Memory B cell (primary cell): Measurements from ENCODE around the gene AMACR.

Source experiments
- ATAC-seq: fragments of 150-1000 bp; cut with Tn5 transposase; 2 replicates; pipeline ENCODE4 v1.10.0; 2021; ENCODE audit warnings: low read depth, mild to moderate bottlenecking, moderate library complexity
- DNase-seq, 2 donors: peaks; one replicate each; pipeline ENCODE4 v3.0.0; 2022; ENCODE audit warnings: low spot score in 2 of 2
- H3K27ac Mint-ChIP-seq: one replicate; pipeline ENCODE4 v1.8.0; 2022; ENCODE audit warnings: mild to moderate bottlenecking, moderate library complexity, mixed read lengths
- H3K27me3 Mint-ChIP-seq: one replicate; pipeline ENCODE4 v1.8.0; 2022; ENCODE audit warnings: mixed read lengths
- H3K36me3 Mint-ChIP-seq: one replicate; pipeline ENCODE4 v1.8.0; 2022; ENCODE audit warnings: mild to moderate bottlenecking, mixed read lengths
- H3K4me1 Mint-ChIP-seq: one replicate; pipeline ENCODE4 v1.8.0; 2022; ENCODE audit warnings: mixed read lengths
- H3K4me3 Mint-ChIP-seq: one replicate; pipeline ENCODE4 v1.8.0; 2022; ENCODE audit warnings: mild to moderate bottlenecking, moderate library complexity, mixed read lengths
- H3K9me3 Mint-ChIP-seq: one replicate; pipeline ENCODE4 v1.8.0; 2022; ENCODE audit warnings: mixed read lengths

AMACR gene

GRCh38 chr5:34007621-34008600 is at the start of gene AMACR:
TSS of gene AMACR (minus strand) at chr5:34008050. CDS start at chr5:34008019, 31 bp downstream.
- peak; percentile 73 to 77 for DNase-seq
- Mint-ChIP-seq H3K36me3 (peaks cover 12% of the 10 kb centered on the region), H3K9me3 (no peaks in the 10 kb centered on the region), H3K27ac (peak within 1 kb of the TSS; percentile 84), H3K4me1 (peaks cover 4% of the 10 kb centered on the region), H3K4me3 (peak within 1 kb of the TSS; percentile 96), H3K27me3 (no peaks in the 10 kb centered on the region)
- peak; percentile 84 for ATAC-seq

DNA sequence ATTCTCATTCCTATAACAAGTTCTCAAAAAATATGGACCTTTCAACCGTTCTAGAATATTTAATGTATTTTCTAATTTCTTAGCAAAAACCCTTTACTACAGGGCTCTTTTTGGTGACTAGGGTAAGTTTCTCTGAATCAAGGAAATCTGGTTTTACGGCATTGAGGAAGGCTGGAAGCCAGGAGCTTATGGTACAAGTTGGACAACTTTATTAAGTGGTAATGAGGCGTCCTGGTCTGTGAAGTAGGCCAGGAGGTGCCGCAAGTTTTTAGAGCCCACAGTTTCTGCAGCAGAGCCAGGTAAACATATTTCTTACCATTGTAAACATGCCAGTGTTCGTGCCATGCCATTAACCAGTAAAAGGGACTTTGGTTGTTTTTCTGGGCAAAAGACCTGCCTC is 49.7 kb upstream of the AMACR start:
- DNase-seq (no peak), ATAC-seq (no peak)
- no peak overlapping the region for H3K4me3 Mint-ChIP-seq

GRCh38 chr5:34057118-34057517 is 49.3 kb upstream of the AMACR start:
- DNase-seq (no peak), ATAC-seq (no peak)
- H3K27me3 Mint-ChIP-seq, result no peaks in the 10 kb centered on the region
- H3K4me1 Mint-ChIP-seq, result no peaks in the 10 kb centered on the region
- H3K9me3 Mint-ChIP-seq, result peaks cover 3% of the 10 kb centered on the region
- H3K4me3 Mint-ChIP-seq, result no peak overlapping the region
- H3K36me3 Mint-ChIP-seq, result peaks cover 26% of the 10 kb centered on the region
- no peak overlapping the region for H3K27ac Mint-ChIP-seq

More for the DNA sequence above, 49.7 kb upstream of the AMACR start:
- no peaks in the 10 kb centered on the region for H3K27me3 Mint-ChIP-seq
- H3K36me3 Mint-ChIP-seq, result peaks cover 30% of the 10 kb centered on the region
- no peak overlapping the region for H3K27ac Mint-ChIP-seq
- H3K9me3 Mint-ChIP-seq, result peaks cover 3% of the 10 kb centered on the region
- H3K4me1 Mint-ChIP-seq, result no peaks in the 10 kb centered on the region

DNA sequence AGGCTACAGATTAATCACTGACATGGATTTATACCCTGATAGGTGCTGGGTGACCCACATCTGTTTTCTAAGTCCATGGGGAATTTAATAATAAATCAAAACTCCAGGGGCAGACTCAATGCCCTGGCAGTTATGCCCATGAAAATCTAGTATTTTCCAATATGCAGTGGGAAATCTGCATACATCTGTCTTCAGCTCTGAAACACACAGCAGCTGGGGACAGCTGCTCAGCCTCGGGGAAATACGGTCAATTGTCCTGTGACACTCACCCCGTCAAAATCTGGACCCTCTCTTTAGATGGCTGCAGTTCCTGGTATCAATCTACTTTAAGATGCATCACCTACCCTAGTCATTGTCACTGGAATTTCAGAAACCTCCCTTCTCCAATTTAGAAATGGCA is 47.8 kb upstream of the AMACR start:
- Mint-ChIP-seq H3K36me3 (peaks cover 25% of the 10 kb centered on the region), H3K27ac (no peak overlapping the region), H3K27me3 (no peaks in the 10 kb centered on the region), H3K4me3 (no peak overlapping the region), H3K4me1 (no peaks in the 10 kb centered on the region), H3K9me3 (no peaks in the 10 kb centered on the region)
- DNase-seq (no peak), ATAC-seq (no peak)

- ATAC-seq, result no peak
- Mint-ChIP-seq H3K4me3 (no peak overlapping the region), H3K27ac (no peak overlapping the region), H3K27me3 (no peaks in the 10 kb centered on the region), H3K4me1 (no peaks in the 10 kb centered on the region), H3K9me3 (no peaks in the 10 kb centered on the region), H3K36me3 (peaks cover 28% of the 10 kb centered on the region)
- no peak for DNase-seq
These were observed 46.5 kb upstream of the AMACR start for GRCh38 chr5:34054400-34054729.

DNA sequence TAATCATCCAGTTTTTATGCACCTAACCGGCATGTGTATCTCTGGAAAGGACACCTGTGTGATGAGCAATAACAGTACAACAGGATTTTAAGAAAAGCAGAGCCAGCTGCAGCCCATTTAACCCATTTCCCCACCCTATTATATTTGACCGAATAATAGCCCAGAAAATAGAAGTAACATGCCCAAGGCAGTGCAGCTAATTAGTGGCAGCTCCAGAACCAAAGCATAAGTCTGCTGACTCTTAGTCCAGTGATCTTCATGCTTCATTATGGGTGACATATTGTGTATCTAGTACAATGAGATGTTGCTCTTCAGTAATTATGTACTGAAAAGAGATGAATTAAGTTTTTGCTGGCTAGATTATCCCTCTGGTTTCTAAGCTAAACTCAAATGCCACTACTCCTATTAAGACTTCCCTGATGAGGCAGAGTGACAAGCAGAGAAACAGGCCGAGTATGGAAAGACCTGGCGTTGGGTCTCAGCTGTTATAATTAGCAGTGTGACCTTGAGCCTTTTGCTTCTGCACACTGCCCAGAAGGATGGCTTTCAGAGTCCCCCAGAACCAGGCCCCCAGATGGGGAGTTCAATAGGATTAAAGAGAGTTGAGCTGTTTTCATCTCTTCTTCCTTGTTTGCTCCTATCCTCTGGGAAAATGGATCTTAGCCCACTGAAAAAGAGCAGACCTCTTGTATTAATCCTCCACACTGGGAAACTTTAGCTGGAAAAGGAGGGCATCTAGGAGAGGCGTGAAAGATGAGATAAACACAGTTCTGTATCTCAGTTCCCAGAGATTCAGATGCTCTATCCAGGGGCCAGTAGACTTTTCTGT is 45.9 kb upstream of the AMACR start:
- Mint-ChIP-seq H3K27me3 (no peaks in the 10 kb centered on the region), H3K4me3 (no peak overlapping the region), H3K4me1 (no peaks in the 10 kb centered on the region), H3K27ac (no peak overlapping the region), H3K9me3 (no peaks in the 10 kb centered on the region), H3K36me3 (peaks cover 22% of the 10 kb centered on the region)
- DNase-seq, result no peak
- no peak for ATAC-seq

DNA sequence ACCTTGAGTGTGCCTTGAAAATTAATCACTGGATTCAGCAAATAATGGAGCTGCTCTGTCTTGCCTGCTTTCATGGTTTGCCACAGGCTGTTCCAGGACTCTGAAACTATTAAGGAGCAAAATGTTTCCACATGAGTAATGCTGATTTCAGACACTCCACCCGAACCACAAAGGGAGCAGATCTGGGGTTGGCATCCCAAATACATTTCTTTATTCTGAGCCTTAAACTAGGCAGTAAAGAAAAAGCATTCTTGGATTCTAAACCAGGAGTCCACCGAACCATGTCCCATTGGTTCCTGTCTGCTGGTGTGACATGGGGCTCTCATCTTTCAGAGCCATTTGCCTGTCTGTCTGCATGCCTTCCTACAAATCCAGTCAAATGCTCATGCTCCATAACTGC is 45.3 kb upstream of the AMACR start:
- ATAC-seq (no peak), DNase-seq (no peak)
- Mint-ChIP-seq H3K9me3 (no peaks in the 10 kb centered on the region), H3K27me3 (no peaks in the 10 kb centered on the region), H3K27ac (no peak overlapping the region), H3K36me3 (peaks cover 22% of the 10 kb centered on the region), H3K4me3 (no peak overlapping the region), H3K4me1 (peaks cover under 1% of the 10 kb centered on the region)

DNA sequence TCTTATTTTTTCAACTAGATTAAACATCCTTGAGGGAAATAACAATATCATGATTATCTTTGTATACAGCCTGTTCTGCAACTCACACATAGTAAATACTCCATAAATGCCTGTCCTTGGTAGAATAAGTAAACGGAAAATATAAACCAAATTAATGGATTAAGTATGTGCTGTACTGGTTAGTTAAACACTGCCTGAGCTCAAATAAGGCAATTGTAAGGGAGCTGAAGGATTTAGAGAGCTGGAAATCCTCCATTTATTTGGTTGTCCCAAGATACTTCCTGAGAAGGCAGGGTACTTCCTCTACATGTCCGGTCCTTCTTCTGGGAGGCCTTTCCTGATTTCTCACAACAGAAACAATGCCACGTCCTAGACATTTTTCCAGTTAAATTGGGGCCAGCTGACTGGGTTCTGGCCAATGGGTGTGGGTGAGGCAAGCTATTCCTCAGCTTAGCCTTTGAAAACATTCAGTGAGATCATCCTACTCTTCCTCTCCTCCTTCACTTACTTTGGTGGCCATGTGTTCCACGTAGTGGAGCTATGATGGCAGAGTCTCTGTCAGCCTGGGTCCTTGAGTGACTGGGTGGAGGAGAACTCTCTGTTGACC is 43.6 kb upstream of the AMACR start:
- DNase-seq (no peak), ATAC-seq (no peak)
- Mint-ChIP-seq H3K27me3 (no peaks in the 10 kb centered on the region), H3K36me3 (peaks cover 23% of the 10 kb centered on the region), H3K4me3 (no peak overlapping the region), H3K9me3 (no peaks in the 10 kb centered on the region), H3K27ac (no peak overlapping the region), H3K4me1 (peaks cover 2% of the 10 kb centered on the region)

DNA sequence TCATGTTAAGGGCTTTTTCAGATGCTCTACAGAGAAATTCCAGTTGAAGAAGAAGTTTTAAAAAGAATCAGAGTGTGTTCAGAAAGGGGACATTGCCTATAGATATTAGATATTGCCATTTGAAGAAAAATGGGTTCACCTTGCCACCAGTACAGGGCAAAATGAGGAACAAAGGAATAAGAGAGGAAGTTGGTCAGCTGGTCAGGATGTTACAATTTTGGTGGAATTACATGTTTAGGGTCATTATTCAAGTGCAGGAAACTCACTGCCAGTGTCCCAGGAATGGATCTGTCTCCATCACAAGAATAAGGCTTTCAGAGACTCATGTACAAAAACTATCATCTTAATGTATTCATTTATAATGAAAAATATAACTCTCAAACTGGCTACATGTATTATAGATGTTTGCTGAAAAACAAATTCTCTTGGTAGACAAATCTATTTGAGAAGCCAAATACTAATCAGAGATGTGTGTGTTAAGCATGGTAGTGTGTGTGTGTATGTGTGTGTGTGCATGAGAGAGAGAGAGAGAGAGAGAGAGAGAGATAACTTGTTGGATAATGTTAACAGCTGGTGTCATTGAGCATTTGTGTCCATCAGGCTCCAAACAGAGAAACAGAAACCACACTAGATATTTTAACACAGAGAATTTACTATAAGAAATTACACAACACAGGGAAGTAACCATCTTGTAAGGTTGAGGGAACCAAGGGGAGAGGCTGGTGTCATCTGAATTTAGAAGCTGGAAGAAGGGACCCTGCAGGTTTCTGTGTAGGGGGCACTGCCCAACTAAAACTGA is 40.1 kb upstream of the AMACR start:
- Mint-ChIP-seq H3K9me3 (no peaks in the 10 kb centered on the region), H3K27ac (no peak overlapping the region), H3K4me1 (peaks cover 4% of the 10 kb centered on the region), H3K36me3 (peaks cover 22% of the 10 kb centered on the region), H3K27me3 (no peaks in the 10 kb centered on the region), H3K4me3 (no peak overlapping the region)
- ATAC-seq (no peak), DNase-seq (no peak)

GRCh38 chr5:34047143-34047542 is 39.3 kb upstream of the AMACR start:
- ATAC-seq, result no peak
- Mint-ChIP-seq H3K4me1 (peaks cover 12% of the 10 kb centered on the region), H3K36me3 (peaks cover 22% of the 10 kb centered on the region), H3K27me3 (no peaks in the 10 kb centered on the region), H3K4me3 (no peak overlapping the region), H3K27ac (no peak overlapping the region), H3K9me3 (no peaks in the 10 kb centered on the region)
- DNase-seq, result no peak

- H3K27ac Mint-ChIP-seq, result no peak overlapping the region
- no peak for ATAC-seq
- no peak for DNase-seq
- no peaks in the 10 kb centered on the region for H3K9me3 Mint-ChIP-seq
- H3K36me3 Mint-ChIP-seq, result peaks cover 15% of the 10 kb centered on the region
- H3K4me3 Mint-ChIP-seq, result no peak overlapping the region
- H3K27me3 Mint-ChIP-seq, result no peaks in the 10 kb centered on the region
- H3K4me1 Mint-ChIP-seq, result peaks cover 12% of the 10 kb centered on the region
These were observed 38.1 kb upstream of the AMACR start for GRCh38 chr5:34045996-34046395.

DNA sequence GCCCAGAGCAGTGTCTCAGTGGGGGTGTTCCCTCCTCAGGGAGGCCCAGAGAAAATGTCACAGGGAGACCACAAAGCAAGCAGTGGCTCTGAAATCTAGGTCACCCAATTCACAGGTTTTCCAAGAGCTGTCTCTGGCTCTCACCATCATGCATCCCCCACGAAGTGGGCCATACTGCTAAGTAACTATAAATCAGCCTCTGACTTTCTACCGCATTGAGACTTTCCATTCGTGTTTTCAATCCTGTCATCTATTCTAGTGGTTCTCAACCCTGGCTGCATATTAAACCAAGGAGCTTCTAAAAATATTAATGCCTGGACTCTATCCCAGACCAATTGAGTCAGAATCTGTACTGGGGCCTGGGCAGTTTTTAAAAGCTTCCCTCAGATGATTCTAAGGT is 37.2 kb upstream of the AMACR start:
- H3K27ac Mint-ChIP-seq, result no peak overlapping the region
- H3K27me3 Mint-ChIP-seq, result no peaks in the 10 kb centered on the region
- H3K4me3 Mint-ChIP-seq, result no peak overlapping the region
- H3K9me3 Mint-ChIP-seq, result no peaks in the 10 kb centered on the region
- peaks cover 14% of the 10 kb centered on the region for H3K4me1 Mint-ChIP-seq
- DNase-seq (no peak), ATAC-seq (no peak)
- H3K36me3 Mint-ChIP-seq, result peaks cover 9% of the 10 kb centered on the region

DNA sequence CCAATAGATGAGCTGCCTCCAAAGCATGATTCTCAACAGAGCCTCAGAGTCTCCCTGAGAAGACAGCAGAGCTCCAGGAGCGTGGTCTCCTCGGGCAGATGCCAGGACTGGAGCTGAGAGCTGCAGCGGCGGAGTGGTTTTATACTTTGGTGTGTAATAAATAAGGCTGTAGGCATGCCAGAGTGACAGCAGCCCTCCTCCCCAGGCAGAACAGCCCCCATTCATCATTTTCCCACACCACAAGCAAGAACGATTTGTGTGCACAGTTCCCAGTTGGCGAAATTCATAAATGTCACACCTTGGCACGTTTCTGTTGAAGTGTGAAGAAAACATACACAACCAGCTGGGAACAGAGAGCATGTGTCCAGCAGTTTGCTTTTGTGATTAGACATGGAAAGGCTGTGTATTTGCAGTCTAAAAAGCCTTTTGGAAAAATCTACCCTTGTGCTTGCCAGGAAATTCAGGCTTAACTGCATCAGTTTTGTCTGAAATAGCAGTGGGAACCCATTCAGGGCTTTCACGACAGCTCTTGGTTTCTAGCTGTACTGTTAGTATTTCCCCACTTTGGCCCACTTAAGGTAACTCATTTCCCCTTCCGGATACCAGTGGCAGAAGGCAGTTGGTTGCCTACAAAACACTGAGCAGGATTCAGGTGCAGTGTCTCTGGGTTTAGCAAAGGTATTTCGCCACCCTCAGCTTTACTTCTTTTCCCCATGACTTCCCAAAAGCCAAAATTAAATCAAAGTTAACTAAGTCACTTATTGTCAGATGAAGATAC is 35.4 kb upstream of the AMACR start, which contains the start of gene C1QTNF3:
Gene C1QTNF3, minus strand, starts transcription at position 115 of the 778 bp plus-strand sequence. Its CDS starts 88 bp downstream, at position 27.
- no peak for DNase-seq
- Mint-ChIP-seq H3K4me1 (peaks cover 14% of the 10 kb centered on the region), H3K36me3 (peaks cover 7% of the 10 kb centered on the region), H3K27me3 (no peaks in the 10 kb centered on the region), H3K4me3 (no peak within 1 kb of the TSS), H3K27ac (no peak within 1 kb of the TSS), H3K9me3 (no peaks in the 10 kb centered on the region)
- ATAC-seq, result no peak
